NCI-H446 (cell line): ENCODE measurements around the gene SRRT.
"Not testable (repeated sequence)": the region's sequence is repeated elsewhere in the genome, so short reads cannot be mapped to it uniquely, and the experiment has no call there.

Experiments used
- DNase-seq, 2 experiments: peaks; one replicate each; lab custom pipeline; 2025; lab: John Stamatoyannopoulos, UW

SRRT gene

DNA sequence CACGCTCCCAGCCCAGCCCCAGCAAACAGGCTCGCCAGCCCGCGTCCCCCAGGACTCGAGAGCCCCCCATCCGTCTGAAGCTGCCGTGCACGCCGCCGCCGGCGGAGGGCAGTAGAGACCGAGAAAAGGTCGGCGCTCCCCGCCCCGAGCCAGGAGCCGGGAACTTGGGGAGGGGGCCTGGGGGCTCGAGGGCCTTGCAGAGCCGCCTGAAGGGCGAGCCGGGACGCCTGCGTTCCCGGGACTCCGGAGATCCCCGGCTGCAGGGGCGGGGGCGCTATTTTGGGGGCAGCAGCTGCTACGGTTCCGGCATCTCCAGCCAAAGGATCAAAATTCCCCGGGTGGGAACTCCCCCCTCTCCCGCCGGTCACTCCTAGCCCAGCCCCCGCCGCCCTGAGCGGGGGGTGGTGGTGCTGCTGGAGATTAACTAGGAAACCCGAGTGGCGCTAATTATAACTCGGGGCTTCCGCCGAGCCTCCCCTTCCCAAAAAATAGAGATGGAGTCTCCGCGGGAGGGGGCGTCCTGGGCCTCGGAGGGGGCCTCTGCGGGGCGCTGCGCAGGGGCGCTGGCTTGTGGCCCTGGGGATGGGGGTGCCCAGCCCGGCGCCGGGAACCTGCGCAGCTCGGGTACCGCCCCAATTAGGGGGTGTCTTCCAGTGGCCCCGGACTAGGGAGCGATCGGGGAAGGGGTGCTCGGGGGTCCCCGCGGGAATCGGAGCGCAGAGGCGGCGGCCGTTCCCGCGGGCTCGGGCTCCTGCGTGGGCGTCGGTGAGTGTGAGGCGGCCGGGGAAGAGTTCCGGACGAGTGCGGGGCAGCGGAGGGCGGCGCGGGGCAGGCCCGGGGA is 20.2 kb downstream of the SRRT start:
- DNase-seq, result no peak

DNA sequence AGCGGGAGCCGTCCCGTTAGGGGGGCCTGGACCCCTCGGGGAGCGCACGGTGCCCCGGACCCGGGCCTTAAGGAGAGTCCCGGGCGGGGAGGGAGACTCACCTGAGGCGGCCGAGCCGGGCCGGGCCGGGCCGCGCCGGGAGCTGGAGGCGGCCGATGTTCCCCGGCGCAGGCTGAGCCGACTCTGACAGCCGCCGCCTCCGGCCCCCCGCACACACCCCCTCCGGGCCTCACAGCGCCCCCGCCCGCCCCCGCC is 20.7 kb downstream of the SRRT start, which contains the start of gene ACHE:
Gene ACHE (minus strand): TSS at position 188 of the 255 bp plus-strand sequence. CDS start 1,656 bp downstream, outside the sequence.
- DNase-seq, result no peak

DNA sequence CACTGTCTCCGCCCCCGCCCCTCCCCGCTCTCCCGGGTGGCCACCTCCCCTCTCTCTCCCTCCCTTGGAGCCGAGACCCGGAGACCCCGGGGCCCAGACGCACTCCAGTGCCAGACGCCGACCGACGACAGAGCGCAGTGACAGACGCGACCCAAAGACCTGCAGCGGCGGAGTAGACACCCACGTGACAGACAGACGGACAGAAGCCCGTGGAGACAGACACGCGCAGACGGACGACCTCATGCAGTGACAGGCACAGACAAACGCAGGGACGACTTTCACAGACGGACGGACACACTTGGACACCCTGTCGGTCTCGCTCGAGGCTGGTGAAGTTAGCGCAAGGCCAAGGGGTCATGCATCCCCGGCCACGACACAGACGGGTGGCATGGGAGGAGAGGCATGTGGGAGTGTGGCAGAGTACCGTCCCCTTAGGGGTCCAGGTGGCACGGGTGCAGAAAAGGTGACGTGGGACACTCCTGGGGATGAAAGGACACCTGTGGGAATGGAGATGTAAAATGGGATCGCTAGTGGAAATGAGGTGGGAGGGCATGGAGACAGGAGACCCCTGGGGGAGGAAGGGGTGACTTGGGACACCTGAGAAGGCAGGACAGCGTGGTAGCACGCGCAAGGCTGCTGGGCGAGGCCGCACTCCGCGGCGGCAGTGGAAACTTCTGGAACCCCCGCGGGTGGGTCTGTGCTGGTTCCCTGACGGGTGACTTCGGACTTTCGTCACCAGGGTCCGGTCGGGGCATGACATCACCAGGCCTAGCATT is 21.2 kb downstream of the SRRT start:
- DNase-seq, result no peak

DNA sequence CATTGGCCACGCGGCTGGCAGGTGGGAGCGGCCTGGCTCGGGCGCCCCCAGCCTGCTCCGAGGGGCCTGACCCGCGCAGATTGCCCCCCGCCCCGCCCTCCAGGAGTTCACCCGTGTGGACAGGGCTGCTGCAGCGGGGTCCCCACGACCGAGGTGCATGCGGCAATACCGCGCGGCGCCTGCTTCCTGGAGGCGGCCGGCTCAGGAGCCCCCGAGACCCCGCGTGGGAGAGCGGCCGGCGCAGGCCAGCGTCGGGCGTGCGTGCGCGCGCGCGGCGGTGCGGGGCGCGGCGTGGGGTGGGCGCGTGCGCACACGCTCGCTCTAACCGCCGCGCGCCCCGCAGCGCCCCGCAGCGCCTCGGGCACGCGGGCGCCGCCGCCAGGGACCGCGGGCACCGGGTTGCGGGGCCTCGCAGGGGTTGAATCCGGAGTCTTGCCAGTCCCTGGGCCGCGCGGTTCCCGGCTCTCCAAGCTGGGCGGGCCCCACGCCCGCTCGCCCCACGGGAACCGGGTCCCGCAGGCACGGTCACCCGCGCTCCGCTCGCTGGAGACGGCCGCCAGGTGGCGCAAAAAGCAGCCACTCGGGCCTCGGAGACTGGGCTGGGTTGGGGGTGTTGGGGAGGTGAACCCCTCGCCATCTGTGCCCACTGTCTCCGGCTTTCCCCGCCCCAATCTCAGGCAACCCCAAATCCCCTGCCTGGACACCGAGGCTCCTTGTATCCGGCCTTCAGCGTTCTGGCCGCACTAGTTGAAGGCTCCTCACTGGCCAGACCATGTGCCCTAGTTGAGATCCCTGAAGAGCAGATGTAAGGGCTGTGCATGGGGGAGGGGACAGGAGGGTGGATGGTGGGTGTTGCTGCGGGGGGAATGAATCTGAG is 22.1 kb downstream of the SRRT start:
- no peak for DNase-seq

DNA sequence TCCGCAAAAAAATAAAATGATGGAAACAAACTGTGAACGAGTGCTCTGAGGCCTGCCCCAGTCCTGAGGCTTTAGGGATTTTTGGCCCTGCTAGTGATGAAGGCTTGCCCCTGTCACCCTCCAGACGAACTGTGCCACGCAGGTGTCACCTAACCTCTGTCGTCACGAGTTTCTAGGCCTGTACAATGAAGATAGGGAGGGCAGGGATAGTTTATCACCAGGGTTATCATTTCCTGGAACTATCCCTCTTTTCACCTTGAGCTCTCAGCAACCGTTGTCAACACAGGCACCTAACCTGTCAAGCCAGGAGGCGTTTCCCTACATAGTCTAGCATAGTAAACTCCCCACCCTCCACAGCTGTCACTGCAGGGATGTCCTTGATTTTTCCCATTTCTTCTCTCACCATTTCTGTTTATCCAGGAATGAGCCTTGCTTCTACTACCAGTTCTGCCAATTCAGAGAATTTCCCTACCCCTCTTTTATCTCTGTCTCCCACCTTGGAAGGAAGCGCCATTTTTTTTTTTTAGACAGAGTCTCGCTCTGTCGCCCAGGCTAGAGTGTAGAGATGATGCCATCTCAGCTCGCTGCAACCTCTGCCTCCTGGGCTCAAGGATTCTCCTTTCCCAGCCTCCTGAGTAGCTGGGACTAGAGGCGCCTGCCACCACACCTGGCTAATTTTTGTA is 23.0 kb downstream of the SRRT start:
- no peak for DNase-seq

DNA sequence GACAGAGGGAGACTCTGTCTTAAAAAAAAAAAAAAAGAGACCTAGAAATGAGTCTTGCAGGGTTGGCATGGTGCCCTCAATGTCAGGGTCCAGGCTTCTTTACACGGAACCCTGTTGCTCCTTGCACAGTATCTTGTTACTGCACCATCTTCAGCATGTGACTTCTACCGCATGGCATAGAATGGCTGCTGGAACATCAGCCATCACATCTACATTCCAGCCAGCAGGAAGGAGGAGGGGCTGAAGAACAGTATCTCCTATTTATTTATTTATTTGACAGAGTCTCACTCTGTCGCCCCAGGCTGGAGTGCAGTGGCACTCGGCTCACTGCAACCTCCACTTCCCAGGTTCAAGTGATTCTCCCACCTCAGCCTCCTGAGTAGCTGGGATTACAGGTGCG is 24.5 kb downstream of the SRRT start:
- no peak for DNase-seq

DNA sequence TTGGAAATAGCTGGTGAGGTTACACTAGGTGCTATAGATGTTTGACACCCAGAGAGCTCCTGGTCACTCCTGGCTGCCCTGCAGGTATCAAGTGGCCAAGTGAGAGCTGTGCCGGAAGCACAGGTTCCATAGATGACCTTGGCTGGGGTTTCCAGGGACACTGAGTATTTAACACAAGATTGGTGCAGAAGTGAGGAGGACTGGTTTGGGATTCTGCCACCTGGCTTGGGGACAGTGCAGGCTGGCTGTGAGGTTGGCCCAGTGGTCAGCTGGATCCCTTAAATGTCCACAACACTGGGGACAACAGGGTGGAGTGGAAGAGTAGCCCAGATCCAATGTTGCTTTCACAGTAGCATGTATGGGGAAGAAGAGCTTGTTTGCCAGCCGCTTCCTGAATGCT is 26.1 kb downstream of the SRRT start:
- DNase-seq, result no peak

DNA sequence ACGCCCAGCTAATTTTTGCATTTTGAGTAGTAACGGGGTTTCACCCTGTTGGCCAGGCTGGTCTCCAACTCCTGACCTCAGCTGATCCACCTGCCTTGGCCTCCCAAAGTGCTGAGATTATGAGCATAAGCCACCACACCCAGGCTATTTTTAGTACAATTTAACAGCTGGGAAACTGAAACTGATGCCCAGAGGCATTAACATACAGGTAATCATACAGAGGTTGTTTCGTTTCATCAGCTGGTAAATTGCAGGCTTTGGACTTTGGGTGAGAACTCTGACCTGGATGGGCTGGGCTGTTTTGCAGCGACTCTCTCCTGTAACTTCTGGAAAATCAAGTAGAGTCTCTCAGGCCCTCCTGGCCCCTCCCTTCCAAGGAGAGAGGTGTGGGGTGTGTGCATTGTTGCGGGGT is 27.0 kb downstream of the SRRT start:
- DNase-seq, result no peak

DNA sequence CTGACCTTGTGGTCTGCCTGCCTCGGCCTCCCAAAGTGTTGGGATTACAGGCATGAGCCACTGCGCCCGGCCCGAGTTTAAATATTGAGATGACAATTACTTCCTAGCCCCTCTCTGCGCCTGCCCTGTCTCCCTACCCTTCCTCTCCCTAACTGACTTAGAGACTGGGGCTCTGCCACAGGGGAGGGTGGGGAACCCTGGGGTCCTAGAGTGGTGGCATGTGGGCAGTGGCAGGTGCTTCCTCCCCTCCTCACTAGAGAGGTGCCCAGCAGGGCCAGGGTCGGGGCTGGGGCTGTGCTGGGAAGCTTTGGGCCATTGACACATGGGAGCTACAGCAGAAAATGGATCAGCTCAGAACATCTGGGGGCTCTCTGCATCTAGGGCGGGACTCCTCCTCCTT is 27.7 kb downstream of the SRRT start:
- no peak for DNase-seq

DNA sequence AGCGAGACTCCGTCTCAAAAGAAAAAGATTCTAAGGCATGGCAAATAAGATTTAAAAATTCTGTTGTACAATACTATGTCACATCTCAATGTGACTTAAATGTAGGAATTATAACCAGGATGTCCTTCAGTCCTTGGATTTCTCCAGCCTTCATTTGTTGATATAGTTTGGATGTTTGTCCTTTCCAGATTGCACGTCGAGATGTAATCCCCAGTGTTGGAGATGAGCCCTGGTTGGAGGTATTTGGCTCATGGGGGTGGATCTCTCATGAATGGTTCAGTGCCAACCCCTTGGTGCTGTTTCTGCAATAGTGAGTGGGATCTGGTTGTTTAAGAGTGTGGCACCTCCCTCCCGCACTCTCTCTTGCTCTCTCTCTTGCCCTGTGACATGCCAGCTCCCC is 33.6 kb downstream of the SRRT start:
- DNase-seq, result no peak

DNA sequence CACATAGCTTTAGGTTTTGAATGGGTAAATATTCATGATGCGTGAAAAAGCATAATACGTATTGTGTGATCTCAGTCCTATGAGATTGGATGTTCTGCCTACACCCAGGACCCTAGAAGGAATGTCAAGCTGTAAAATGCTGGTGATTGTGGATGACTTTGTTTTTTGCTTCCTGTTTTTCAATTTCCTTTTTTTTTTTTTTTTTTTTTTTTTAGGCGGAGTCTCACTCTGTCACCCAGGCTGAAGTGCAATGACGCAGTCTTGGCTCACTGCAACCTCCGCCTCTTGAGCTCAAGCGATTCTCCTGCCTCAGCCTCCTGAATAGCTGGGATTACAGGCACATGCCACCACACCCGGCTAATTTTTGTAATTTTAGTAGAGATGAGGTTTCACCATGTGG is 35.5 kb downstream of the SRRT start:
- DNase-seq, result not testable (repeated sequence)

DNA sequence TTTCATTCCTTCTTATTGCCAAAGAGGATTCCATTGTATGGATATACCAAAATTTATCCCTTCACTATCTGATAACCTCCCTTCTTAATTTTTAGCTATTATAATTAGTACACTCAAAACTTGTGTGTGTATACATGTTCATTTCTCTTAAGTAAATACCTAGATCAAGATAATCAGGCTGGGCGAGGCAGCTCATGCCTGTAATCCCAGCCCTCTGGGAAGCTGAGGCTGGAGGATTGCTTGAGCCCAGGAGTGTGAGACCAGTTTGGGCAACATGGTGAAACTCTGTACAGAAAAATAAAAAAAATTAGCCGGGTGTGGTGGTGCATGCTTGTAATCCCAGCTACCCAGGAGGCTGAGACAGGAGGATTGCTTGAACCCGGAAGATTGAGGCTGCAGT is 36.6 kb downstream of the SRRT start:
- no peak for DNase-seq

DNA sequence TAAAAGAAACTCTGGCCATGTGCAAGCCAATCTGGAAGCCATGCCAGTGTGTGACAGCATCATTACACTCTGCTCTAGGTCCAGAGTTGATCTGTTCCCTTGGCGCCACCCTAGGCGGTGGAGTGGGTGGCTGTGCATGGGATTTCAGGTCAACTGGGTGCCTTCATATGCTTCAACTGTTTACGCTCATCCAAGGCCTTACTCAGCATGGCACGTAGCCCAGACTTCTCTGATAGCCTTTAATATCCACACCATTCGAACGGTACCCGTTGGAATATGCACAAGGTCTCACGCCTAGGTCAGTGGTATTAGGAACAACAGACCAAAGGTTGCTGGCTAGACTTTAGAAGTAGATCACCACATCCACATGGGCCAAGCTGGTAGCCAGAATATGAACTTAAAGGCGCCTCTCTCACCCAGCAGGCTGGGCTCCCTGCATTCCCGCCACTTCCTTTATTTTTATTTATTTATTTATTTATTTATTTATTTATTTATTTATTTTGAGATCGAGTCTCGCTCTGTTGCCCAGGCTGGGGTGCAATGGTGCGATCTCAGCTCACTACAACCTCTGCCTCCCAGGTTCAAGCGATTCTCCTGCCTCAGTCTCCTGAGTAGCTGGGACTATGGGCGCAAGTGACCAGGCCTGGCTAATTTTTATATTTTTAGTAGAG is 39.4 kb downstream of the SRRT start:
- DNase-seq, result no peak

DNA sequence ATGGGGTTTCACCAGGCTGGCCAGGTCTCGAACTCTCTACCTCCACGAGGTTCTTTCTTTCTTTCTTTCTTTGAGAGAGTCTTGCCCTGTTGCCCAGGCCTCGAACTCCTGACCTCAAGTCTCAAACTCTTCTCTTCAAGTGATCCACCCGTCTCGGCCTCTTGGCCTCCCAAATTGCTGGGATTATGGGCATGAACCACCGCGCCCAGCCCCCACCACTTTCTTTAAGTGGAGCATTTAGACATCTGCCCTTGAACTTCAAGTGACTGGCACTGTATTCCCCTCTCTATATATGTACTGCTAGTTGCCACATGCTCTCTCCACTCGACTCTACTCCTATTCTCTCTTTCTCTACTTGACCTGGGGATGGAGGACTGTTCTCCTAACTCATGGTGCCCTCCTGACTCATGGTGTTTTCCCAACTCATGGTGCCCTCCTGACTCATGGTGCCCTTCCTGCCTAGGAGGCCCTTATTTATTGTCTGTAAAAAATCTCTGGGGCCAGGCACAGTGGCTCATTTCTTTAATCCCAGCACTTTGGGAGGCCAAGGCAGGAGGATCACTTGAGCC is 40.1 kb downstream of the SRRT start:
- no peak for DNase-seq

DNA sequence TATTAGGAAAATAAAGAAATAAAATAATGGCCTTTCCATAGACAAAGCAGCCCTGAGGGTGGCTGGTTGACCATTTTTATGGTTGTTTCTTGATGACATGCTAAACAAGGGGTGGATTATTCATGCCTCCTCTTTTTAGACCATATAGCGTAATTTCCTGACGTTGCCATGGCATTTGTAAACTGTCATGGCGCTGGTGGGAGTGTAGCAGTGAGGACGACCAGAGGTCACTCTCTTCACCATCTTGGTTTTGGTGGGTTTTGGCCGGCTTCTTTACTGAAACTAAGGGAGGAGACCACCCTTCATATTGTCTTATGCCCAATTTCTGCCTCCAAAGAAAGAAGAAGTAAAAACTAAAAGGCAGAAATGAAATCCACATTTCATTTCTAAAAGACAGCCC is 44.4 kb downstream of the SRRT start:
- not testable (repeated sequence) for DNase-seq

DNA sequence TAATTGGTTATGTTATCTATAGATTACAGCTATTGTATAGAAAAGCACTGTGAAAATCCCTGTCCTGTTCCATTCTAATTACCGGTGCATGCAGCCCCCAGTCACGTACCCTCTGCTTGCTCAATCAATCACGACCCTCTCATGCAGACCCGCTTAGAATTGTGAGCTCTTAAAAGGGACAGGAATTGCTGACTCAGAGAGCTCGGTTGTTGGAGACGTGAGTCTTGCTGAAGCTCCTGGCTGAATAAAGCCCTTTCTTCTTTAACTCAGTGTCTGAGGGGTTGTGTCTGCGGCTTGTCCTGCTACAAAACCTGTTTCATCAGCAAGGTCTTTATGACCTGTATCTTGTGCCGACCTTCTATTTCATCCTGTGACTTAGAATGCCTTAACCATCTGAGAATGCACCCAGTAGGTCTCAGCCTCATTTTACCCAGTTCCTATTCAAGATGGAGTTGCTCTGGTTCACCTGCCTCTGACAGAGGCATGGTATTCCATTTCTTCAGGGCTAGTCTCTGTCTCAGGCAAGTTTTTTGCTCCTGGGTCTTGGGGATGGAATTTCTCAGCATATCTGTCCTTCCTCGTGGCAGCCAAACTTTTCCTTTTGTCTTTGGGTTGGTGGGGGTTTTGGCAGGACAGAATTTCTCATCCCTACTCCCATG is 45.0 kb downstream of the SRRT start:
- not testable (repeated sequence) for DNase-seq

DNA sequence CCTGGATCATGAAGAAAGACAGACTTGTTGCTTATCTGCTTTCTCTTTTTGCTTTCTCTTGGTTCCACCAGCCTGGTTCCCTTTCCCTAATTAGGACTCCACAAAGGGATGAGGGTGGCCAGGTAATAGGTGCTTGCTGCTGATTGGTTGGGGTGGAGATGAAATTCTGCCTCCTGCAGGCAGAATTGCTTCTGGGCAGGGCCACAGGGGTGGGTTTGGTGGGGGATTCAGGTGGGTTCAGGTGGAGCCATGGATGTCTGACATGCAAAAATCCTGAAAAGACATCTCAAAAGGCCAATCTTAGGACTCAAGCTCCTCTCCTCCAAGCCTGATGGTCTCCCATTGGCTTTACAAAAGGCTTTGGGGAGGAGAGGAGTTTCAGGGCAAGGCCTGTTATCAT is 46.1 kb downstream of the SRRT start:
- DNase-seq, result no peak

DNA sequence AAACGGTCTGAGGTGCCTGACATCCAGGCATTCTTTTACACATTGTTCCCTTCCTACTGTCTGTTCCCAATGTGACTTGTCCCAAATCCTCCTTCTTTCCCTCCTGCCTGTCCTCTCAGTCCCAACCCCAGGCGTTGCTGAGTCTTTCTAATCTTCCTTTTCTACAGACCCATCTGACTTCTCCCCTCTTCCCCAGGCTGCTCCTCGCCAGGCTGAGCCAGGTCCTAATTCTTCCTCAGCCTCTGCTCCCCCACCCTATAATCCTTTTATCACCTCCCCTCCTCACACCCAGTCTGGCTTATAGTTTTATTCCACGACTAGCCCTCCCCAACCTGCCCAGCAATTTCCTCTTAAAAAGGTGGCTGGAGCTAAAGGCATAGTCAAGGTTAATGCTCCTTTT is 48.7 kb downstream of the SRRT start:
- not testable (repeated sequence) for DNase-seq

DNA sequence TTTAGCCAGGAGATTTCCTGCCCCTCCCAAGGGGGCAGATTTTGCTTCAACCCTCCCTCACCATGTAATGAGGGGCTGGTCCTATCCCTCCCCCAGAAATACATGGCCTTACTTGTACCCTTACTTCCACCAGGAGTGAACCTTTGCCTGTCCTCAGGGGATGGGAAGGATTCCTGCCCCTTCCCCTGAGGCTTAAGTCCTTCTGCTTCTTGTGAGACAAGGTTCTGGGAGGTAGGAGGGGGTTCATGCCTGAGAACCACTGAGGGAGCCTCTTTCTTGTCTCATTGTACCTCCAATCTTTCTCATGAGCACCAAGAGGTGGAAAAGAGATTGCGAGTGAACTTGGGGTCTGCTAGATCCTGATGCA is 54.9 kb downstream of the SRRT start:
- no peak for DNase-seq

DNA sequence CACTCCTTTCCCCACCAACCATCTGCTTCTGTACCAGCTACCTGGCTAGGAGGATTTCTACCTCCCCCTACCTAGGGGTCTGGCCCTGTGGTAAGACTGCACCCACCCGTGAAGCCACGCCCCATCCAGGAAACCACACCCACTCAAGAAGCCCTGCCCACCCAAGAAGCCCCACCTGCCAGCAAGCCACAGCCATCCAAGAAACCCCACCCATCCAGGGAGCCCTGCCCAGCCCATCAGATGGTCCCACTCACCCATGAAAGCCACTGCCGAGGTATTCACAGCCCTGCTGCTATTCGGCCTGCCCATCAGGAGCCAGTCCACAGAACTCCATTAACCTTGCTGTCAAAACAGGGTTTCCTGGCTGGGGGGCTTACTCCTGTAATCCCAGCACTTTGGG is 58.8 kb downstream of the SRRT start:
- no peak for DNase-seq

DNA sequence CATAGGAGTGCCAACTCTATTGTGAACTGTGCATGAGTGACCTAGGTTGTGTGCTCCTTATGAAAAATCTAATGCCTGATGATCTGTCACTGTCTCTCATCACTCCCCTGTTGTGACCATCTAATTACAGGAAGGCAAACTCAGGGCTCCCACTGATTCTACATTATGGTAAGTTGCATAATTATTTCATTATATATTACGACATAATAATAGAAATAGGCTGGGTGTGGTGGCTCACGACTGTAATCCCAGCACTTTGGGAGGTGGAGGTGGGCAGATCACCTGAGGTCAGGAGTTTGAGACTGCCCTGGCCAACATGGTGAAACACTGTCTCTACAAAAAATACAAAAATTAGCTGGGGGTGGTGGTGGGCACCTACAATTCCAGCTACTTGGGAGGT is 60.5 kb downstream of the SRRT start:
- not testable (repeated sequence) for DNase-seq
